ENCODE measurements around the gene FILIP1.

DNA sequence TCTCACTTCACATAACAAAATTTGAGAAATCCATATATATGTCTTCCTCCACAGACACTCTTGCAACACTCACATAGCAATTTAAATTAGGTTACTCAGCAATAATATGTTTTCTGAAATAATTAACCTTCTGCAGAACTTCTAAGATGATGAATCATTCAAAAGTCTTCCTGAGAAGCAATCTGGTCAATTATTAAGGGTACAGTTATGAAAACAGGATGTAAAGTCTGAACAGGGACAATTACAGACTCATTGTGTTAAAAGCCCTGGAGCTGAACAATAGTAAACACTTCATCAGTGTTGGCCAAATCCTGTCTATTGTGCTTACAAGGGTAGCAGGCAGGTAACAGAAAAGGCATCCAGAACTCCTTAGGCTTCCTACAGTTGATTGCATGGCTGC, 75.4 kb downstream of the FILIP1 start:
- TF ChIP-seq, protein P1, sequence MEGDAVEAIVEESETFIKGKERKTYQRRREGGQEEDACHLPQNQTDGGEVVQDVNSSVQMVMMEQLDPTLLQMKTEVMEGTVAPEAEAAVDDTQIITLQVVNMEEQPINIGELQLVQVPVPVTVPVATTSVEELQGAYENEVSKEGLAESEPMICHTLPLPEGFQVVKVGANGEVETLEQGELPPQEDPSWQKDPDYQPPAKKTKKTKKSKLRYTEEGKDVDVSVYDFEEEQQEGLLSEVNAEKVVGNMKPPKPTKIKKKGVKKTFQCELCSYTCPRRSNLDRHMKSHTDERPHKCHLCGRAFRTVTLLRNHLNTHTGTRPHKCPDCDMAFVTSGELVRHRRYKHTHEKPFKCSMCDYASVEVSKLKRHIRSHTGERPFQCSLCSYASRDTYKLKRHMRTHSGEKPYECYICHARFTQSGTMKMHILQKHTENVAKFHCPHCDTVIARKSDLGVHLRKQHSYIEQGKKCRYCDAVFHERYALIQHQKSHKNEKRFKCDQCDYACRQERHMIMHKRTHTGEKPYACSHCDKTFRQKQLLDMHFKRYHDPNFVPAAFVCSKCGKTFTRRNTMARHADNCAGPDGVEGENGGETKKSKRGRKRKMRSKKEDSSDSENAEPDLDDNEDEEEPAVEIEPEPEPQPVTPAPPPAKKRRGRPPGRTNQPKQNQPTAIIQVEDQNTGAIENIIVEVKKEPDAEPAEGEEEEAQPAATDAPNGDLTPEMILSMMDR (conservative IDR thresholded peaks at IDR 0.05; ENCODE audit: low read depth, low read length) = no peak
- no peak for TF ChIP-seq EZH2 (IDR thresholded peaks at IDR 0.05; ENCODE audit: low read length, unreplicated experiment)
